GM12865 (cell line): ENCODE data around the gene SRSF5.
A peak's percentile ranks its signal among the peaks of the same experiment; 100 is the strongest.
"Not testable (repeated sequence)": the region's sequence is repeated elsewhere in the genome, so short reads cannot be mapped to it uniquely, and the experiment has no call there.

Experiments
- DNase-seq: peaks from one replicate; pipeline ENCODE4 v3.0.0; 2010; ENCODE audit warnings: low read depth
- H3K4me3 ChIP-seq: 2 replicates; pipeline ENCODE4 v1.5.1; 2011; ENCODE audit warnings: mild to moderate bottlenecking, low read depth, low read length, control low read depth
- CTCF ChIP-seq: IDR thresholded peaks from 2 replicates; pipeline ENCODE4 v1.5.1; 2011; ENCODE audit warnings: low read length, control low read depth, low read depth, inconsistent platforms; ENCODE audit not compliant: insufficient read depth; ENCODE audit errors: missing control alignments

The SRSF5 gene

DNA sequence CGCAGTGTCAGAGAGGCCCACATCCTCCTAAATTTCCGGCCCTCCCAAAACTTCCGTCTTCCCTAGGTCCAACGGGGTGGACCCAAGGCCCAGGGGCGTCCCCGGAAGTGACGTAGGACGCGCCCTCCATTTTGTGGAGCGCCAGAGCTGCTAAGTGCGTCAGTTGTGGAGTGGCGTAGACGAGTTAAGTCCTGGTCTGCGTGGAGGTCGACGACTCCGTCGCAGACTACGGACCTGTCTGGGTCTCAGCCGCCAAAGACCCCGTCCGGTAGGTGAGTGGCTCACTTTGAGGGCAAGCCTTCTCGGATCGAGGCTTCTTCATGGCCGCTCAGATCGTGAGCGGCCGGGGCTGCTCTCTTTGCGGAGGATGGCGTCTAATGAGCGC lies at the start of gene SRSF5:
SRSF5 (plus strand) TSS at position 159 of the 385 bp plus-strand sequence. CDS start 1,015 bp downstream, outside the sequence.
- H3K4me3 ChIP-seq: peak within 1 kb of the TSS; percentile 89
- no peak for TF ChIP-seq CTCF
- peak; percentile 98 for DNase-seq

GRCh38 chr14:69718614-69719013 lies 48.3 kb upstream of the SRSF5 start:
- DNase-seq, H3K4me3 ChIP-seq: not testable (repeated sequence)

- no peak for DNase-seq
- H3K4me3 ChIP-seq: no peak overlapping the region
- no peak for TF ChIP-seq CTCF
These were observed 47.4 kb upstream of the SRSF5 start for GRCh38 chr14:69719501-69719951.

- H3K4me3 ChIP-seq: no peak overlapping the region
- no peak for DNase-seq
- no peak for TF ChIP-seq CTCF
These were observed 46.0 kb upstream of the SRSF5 start for GRCh38 chr14:69720912-69721311.

- peak overlapping the region; percentile 56 for H3K4me3 ChIP-seq
- peak; percentile 82 for DNase-seq
- peak; percentile 96 for TF ChIP-seq CTCF
These were observed 40.0 kb upstream of the SRSF5 start for GRCh38 chr14:69726761-69727511.

DNA sequence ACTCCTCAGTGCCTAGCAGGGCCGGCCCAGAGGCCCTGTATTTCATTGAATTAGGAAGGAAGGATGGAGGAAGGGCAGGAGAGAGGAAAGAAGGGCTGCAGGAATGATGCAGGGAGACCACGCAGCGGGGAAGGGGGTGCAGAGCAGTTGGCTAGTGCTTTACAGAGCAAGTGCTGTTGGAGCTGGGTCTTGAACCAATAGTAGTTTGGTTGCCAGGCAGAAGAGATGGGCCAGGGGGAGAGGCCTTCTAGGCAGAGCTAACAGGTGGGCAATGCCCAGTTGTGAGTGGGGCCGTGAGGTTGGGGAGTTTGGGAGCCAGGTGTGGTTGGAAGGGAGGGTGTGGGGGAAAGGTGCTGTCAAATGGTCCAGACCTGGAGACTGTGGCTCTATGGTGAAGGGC lies 39.1 kb upstream of the SRSF5 start:
- TF ChIP-seq CTCF: no peak
- DNase-seq: no peak

DNA sequence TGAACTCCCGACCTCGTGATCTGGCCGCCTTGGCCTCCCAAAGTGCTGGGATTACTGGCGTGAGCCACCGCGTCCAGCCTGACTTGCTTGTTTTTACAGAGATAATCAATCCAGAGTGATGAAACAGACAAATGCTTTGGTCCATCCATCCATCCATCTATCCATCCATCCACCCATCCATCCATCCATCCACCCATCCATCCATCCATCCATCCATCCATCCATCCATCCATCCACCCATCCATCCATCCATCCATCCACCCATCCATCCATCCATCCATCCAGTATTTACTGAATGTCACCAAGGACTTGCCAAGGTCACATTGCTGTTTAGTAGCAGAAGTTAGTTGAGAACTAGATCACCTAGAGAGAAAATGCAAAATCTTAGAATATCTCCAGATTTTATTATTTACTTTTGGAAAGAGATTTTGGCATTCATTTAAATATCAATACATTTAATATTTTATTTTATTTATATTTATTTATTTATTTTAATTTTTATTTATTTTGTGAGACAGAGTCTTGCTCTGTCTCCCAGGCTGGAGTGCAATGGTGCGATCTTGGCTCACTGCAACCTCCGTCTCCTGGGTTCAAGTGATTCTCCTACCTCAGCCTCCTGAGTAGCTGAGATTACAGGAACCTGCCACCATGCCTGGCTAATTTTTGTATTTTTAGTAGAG lies 34.9 kb upstream of the SRSF5 start:
- H3K4me3 ChIP-seq, DNase-seq: not testable (repeated sequence)

More for the DNA sequence above, 39.1 kb upstream of the SRSF5 start:
- no peak overlapping the region for H3K4me3 ChIP-seq

- not testable (repeated sequence) for H3K4me3 ChIP-seq, DNase-seq
These were observed 30.5 kb upstream of the SRSF5 start for GRCh38 chr14:69736405-69736804.
